SK-N-SH treated with all-trans-retinoic acid at 6 μM for 48 hours (cell line): Measurements from ENCODE around the gene TRAF1.

ENCODE experiments used
- SNAI2 ChIP-seq: fragments of 250-450 bp; sonication (Bioruptor Pico); IDR thresholded peaks from 2 replicates; pipeline ENCODE4 v1.5.0; 2020; ENCODE audit warnings: mild to moderate bottlenecking, moderate library complexity
- TOX ChIP-seq: fragments of 250-450 bp; sonication (Bioruptor Pico); IDR thresholded peaks from 2 replicates; pipeline ENCODE4 v1.8.0; 2021; ENCODE audit warnings: mild to moderate bottlenecking, moderate library complexity, borderline replicate concordance

DNA sequence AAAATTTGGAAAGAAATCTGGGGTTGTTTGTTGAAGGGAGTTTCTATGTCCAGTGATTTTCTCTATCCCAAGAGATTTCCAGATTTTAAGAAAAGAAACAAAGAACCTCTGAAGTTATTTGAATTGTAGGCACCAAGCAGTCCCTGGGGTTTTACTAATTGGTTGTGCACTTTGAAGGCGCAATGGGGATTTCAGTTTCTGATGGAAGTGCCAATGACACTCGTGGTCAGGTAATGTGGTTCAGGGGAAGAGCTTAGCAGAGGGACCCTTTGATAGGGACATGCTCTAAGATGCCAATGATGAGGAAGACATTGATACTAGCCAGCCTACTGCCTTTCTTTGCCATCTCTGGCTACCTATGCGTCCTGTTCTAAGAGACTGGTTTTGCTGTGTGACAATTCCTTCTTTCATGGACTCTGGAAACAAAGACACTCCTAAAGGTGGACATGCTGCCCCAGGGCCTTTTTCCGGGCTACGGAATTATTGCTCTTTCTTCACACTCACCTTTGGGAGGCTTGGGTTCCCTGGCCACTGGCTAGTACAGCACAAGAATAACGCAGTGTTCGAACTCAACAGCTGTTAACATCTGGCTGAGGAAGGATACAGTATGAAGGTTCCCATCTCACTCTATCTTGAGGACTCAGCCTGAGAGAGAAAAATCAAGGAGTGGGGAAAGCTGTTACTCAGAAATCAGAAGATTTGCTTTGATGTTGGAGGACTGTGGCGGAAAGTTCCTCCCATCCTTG, 6.9 kb upstream of the TRAF1 start:
- TF ChIP-seq SNAI2 (CRISPR knock-in tag): no peak
- no peak for TF ChIP-seq TOX (CRISPR knock-in tag)
